GM19240 (cell line): ENCODE data around the gene TCEAL2.
"Not testable (repeated sequence)": the region's sequence is repeated elsewhere in the genome, so short reads cannot be mapped to it uniquely, and the experiment has no call there.

Source experiments
- DNase-seq: peaks from one replicate; pipeline ENCODE4 v3.0.0; 2011; ENCODE audit warnings: low spot score; ENCODE audit not compliant: insufficient read length

The TCEAL2 gene

GRCh38 chrX:102125436-102125835 is at the start of gene TCEAL2:
Gene TCEAL2 (plus strand): TSS chrX:102125679. CDS start chrX:102126831, 1,152 bp downstream.
- not testable (repeated sequence) for DNase-seq

- DNase-seq: no peak
These were observed 48.1 kb upstream of the TCEAL2 start for GRCh38 chrX:102077426-102077825.

- DNase-seq: no peak
These were observed 39.8 kb upstream of the TCEAL2 start for GRCh38 chrX:102085706-102086105.

GRCh38 chrX:102113367-102113766 is 12.1 kb upstream of the TCEAL2 start:
- DNase-seq: no peak

- no peak for DNase-seq
These were observed 9.7 kb upstream of the TCEAL2 start for GRCh38 chrX:102115748-102116147.

GRCh38 chrX:102125014-102125413 is 465 bp upstream of the TCEAL2 start:
- not testable (repeated sequence) for DNase-seq

- DNase-seq: not testable (repeated sequence)
These were observed 770 bp downstream of the TCEAL2 start for GRCh38 chrX:102126080-102126818.

- no peak for DNase-seq
These were observed 1.4 kb downstream of the TCEAL2 start for GRCh38 chrX:102126863-102127262.

GRCh38 chrX:102129473-102129872 is 4.0 kb downstream of the TCEAL2 start:
- DNase-seq: no peak

- no peak for DNase-seq
These were observed 12.6 kb downstream of the TCEAL2 start for GRCh38 chrX:102138064-102138463.

- DNase-seq: not testable (repeated sequence)
These were observed 15.4 kb downstream of the TCEAL2 start for GRCh38 chrX:102140876-102141275.

GRCh38 chrX:102141631-102142030 is 16.2 kb downstream of the TCEAL2 start:
- not testable (repeated sequence) for DNase-seq

- DNase-seq: not testable (repeated sequence)
These were observed 16.8 kb downstream of the TCEAL2 start, which contains the start of gene TCEAL6 for GRCh38 chrX:102142274-102142673. Gene TCEAL6 (minus strand): TSS chrX:102142481.

GRCh38 chrX:102154218-102154860 is 28.9 kb downstream of the TCEAL2 start:
- DNase-seq: no peak

GRCh38 chrX:102154900-102155805 is 29.7 kb downstream of the TCEAL2 start:
- no peak for DNase-seq

- peak; percentile 19 for DNase-seq
These were observed 30.3 kb downstream of the TCEAL2 start, which contains the start of gene BEX5 for GRCh38 chrX:102155806-102156179. Gene BEX5 (minus strand): TSS chrX:102155977. CDS start chrX:102154265, 1,712 bp downstream.
